Suprapubic skin (tissue), 4 donors: ENCODE data around the gene PRR33.

ENCODE experiments used
- CTCF ChIP-seq, 2 donors: fragments of 200-600 bp in 1 of 2; fragments of 450-650 bp in 1 of 2; sonication (generic) in 1 of 2; IDR thresholded peaks; one replicate each; pipeline ENCODE4 v1.5.1; 2016 to 2019; ENCODE audit warnings: antibody characterized with exemption in 2 of 2, mild to moderate bottlenecking in 1 of 2, moderate library complexity in 1 of 2
- EP300 ChIP-seq: sonication (generic); formaldehyde crosslinking; IDR thresholded peaks from one replicate; pipeline ENCODE4 v1.6.1; 2017; ENCODE audit warnings: antibody characterized with exemption
- POLR2A ChIP-seq, 2 donors: fragments of 450-650 bp; IDR thresholded peaks; one replicate each; pipeline ENCODE4 v1.6.1; 2017; ENCODE audit warnings: antibody characterized with exemption in 2 of 2, mild to moderate bottlenecking in 2 of 2, moderate library complexity in 2 of 2
- POLR2AphosphoS5 ChIP-seq, 3 donors: sonication (generic); formaldehyde crosslinking; IDR thresholded peaks; one replicate each; pipeline ENCODE4 v1.6.1; 2017; ENCODE audit warnings: antibody characterized with exemption in 3 of 3

DNA sequence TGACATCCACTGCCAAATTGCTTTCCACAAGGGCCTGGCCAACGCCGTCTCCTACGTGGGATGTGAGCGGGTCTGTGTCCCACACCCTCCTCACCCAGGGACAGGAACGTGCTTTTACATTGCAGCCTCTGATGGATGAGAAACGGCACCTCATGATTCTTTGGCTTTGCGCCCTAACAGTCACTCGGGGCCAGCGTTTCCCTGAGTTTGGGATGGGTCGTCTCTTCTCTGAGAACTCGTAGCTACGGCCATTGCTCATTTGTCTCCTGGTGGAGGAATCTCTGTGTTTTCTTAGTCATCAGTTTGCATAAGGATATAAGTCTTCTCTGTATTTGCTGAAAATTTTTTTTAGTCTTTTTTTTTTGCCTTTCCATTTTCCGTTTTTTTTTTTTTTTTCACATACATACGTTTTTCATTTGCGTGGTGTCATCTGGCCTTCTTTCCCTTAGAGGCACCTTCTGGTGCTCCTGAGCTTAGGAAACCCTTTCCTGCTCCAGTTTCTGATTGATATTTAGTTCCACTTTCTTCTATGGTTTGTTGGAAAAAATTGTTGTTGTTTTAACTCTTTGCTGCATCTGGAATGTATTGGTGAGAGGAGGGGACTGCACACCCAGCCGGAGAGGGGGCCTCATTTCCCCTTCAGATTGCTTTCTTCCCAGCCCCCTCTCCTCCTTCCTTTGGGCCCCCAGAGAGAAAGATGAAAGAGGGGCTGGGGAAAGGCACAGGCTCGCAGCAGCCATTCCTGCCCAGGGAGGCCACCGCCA, 39.8 kb upstream of the PRR33 start:
- TF ChIP-seq CTCF (IDR thresholded peaks at IDR 0.05) (no peak), EP300 (no peak), POLR2A (IDR thresholded peaks at IDR 0.05) (no peak), POLR2AphosphoS5 (IDR thresholded peaks at IDR 0.05) (no peak)
